Muscle layer of duodenum (tissue), 2 donors: ENCODE results near the gene KRTDAP.

ENCODE experiments used
- H3K27ac ChIP-seq: one replicate; pipeline ENCODE4 v1.7.0; 2013; ENCODE audit warnings: mild to moderate bottlenecking, low read length
- H3K27me3 ChIP-seq: one replicate; pipeline ENCODE4 v1.7.0; 2013; ENCODE audit warnings: low read depth, mild to moderate bottlenecking, control low read depth, low read length
- H3K36me3 ChIP-seq, 2 donors: one replicate each; pipeline ENCODE4 v1.7.0; 2013; ENCODE audit warnings: low read length in 2 of 2, control low read depth in 1 of 2, mild to moderate bottlenecking in 1 of 2; ENCODE audit not compliant: insufficient read depth in 2 of 2, control insufficient read depth in 1 of 2
- H3K4me1 ChIP-seq, 2 donors: one replicate each; pipeline ENCODE4 v1.7.0; 2013; ENCODE audit warnings: low read length in 2 of 2, mild to moderate bottlenecking in 2 of 2, control low read depth in 1 of 2, moderate library complexity in 1 of 2; ENCODE audit not compliant: insufficient read depth in 2 of 2, control insufficient read depth in 1 of 2
- H3K4me3 ChIP-seq, 2 donors: one replicate each; pipeline ENCODE4 v1.7.0; 2013; ENCODE audit warnings: low read length in 2 of 2, low read depth in 1 of 2, mild to moderate bottlenecking in 1 of 2
- H3K9me3 ChIP-seq, 2 donors: one replicate each; pipeline ENCODE4 v1.7.0; 2013; ENCODE audit warnings: low read length in 2 of 2, control low read depth in 1 of 2, mild to moderate bottlenecking in 1 of 2; ENCODE audit not compliant: control insufficient read depth in 1 of 2
- donor health status: healthy.

KRTDAP gene

DNA sequence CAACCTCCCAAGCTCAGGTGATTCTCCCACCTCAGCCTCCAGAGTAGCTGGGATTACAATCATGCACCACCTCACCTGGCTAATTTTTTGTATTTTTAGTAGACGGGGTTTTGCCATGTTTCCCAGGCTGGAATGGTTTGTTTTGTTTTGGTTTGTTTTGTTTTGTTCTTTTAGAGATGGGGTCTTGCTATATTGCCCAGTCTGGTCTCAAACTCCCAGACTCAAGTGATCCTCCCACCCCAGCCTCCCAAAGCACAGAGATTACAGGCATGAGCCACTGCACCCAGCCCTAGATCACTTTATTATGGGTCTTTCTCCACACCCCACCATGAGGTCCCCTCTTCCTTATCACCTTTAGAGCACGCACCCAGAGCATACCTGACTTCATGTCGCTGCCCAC, 8.0 kb upstream of the KRTDAP start:
- no peak overlapping the region for H3K27ac ChIP-seq
- H3K36me3 ChIP-seq = no peaks in the 10 kb centered on the region
- H3K27me3 ChIP-seq = no peaks in the 10 kb centered on the region
- H3K4me1 ChIP-seq = no peaks in the 10 kb centered on the region
- no peaks in the 10 kb centered on the region for H3K9me3 ChIP-seq
- H3K4me3 ChIP-seq = no peak overlapping the region

DNA sequence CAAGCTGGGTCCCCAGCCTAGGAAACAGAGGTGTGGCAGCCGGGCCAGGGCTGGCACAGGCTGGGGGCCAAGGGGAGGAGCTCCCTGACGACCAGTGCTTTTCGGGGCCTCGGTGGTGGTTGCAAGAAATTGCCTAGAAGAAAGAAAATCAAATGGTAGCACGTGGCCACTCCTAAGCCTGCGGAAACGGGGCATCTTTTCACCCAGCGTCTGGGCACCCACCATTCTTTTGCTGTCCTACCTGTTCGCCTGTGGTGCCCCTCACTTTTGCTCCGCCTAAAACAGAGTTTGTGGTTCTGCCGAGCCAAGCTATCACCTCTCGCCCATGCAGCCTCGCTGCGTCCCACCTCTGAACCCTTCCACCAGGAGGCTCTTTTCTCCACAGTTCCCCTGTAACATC, 7.1 kb upstream of the KRTDAP start:
- H3K9me3 ChIP-seq = no peaks in the 10 kb centered on the region
- H3K27ac ChIP-seq = no peak overlapping the region
- no peaks in the 10 kb centered on the region for H3K4me1 ChIP-seq
- no peak overlapping the region for H3K4me3 ChIP-seq
- no peaks in the 10 kb centered on the region for H3K27me3 ChIP-seq
- no peaks in the 10 kb centered on the region for H3K36me3 ChIP-seq

DNA sequence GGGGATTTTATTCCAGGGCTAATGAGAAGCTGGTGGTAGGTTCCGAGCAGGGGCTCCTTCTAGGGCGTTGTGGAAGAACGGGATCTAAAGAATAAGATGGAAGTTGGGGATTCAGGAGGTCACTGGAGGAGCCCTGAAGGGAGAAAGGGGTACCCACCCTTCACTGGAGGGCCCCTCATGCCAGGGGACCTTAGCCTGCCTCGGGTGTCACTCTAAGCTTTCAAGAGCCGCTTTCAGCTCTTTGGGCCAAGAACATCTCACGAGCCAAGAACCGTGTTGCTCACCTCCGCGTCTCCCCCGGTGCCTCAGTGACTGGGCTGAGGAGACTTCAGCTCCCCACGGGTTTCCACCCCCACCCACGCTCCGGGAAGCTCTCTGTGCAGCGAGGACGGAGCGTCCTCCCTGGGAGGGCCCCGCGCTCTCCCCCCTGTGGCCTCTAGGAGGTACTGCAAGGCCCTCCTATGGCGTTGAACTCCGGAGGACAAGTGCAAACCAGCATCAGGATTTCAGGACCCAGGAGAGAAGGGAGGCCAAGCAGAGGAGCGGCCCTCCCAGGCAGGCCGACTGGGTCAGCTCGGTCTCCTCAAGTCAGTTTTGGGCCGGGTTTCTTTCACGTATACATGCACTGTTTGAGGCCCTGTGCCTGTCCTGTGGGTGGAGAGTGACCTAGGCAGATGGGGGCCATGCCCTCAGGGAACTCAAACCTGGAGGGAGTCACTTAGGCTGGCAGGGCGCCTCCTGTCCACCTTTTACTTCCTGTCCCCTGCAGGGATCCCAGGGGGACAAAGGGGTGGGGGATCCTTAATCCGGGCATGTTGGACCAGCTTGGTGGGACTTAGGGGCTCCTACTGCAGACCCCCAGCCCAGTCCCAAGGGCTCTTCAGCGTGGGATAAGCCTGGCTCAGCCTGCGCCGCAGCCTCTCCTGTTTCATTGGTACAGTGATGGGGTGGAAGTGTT, 5.1 kb upstream of the KRTDAP start:
- Histone ChIP-seq H3K4me3 (no peak overlapping the region), H3K27me3 (no peaks in the 10 kb centered on the region), H3K4me1 (no peaks in the 10 kb centered on the region), H3K9me3 (no peaks in the 10 kb centered on the region), H3K36me3 (no peaks in the 10 kb centered on the region), H3K27ac (no peak overlapping the region)

DNA sequence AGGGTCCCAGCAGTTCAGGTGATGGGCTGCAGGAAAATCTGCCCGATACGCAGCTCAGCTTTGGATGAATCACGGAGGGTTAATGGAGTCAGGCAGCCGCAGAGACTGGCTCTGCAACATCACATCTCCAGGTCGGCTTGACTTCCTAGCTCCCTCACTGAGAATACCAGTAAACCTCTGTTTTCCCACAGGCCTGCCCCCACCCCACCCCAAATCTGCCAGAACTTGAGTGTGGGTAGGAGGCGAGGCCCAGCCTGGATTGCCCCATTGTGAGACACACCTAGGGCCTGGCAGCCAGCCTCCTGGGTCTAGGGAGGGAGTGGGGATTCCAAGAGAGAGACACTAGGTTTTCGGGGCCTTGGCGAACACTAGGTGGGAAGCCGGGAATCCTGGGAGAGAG, 3.7 kb upstream of the KRTDAP start:
- H3K4me1 ChIP-seq = no peaks in the 10 kb centered on the region
- no peaks in the 10 kb centered on the region for H3K9me3 ChIP-seq
- H3K27ac ChIP-seq = no peak overlapping the region
- no peaks in the 10 kb centered on the region for H3K36me3 ChIP-seq
- no peaks in the 10 kb centered on the region for H3K27me3 ChIP-seq
- H3K4me3 ChIP-seq = no peak overlapping the region

- no peak overlapping the region for H3K4me3 ChIP-seq
- H3K36me3 ChIP-seq = no peaks in the 10 kb centered on the region
- no peak overlapping the region for H3K27ac ChIP-seq
- H3K9me3 ChIP-seq = no peaks in the 10 kb centered on the region
- no peaks in the 10 kb centered on the region for H3K27me3 ChIP-seq
- no peaks in the 10 kb centered on the region for H3K4me1 ChIP-seq
Observed at GRCh38 chr19:35491836-35492360, 1.6 kb upstream of the KRTDAP start.

GRCh38 chr19:35488677-35489076, 1.6 kb downstream of the KRTDAP start:
- no peaks in the 10 kb centered on the region for H3K36me3 ChIP-seq
- no peak overlapping the region for H3K4me3 ChIP-seq
- H3K27ac ChIP-seq = no peak overlapping the region
- H3K4me1 ChIP-seq = no peaks in the 10 kb centered on the region
- H3K9me3 ChIP-seq = no peaks in the 10 kb centered on the region
- no peaks in the 10 kb centered on the region for H3K27me3 ChIP-seq

- Histone ChIP-seq H3K9me3 (no peaks in the 10 kb centered on the region), H3K4me1 (no peaks in the 10 kb centered on the region), H3K4me3 (no peak overlapping the region), H3K27me3 (no peaks in the 10 kb centered on the region), H3K27ac (no peak overlapping the region), H3K36me3 (no peaks in the 10 kb centered on the region)
Observed at GRCh38 chr19:35487656-35488182, 2.5 kb downstream of the KRTDAP start.

- H3K4me3 ChIP-seq = no peak overlapping the region
- H3K27ac ChIP-seq = no peak overlapping the region
- no peaks in the 10 kb centered on the region for H3K36me3 ChIP-seq
- no peaks in the 10 kb centered on the region for H3K4me1 ChIP-seq
- no peaks in the 10 kb centered on the region for H3K27me3 ChIP-seq
- no peaks in the 10 kb centered on the region for H3K9me3 ChIP-seq
Observed at GRCh38 chr19:35486268-35486708, 4.0 kb downstream of the KRTDAP start.

- Histone ChIP-seq H3K27ac (no peak overlapping the region), H3K4me1 (no peaks in the 10 kb centered on the region), H3K27me3 (no peaks in the 10 kb centered on the region), H3K36me3 (no peaks in the 10 kb centered on the region), H3K9me3 (no peaks in the 10 kb centered on the region), H3K4me3 (no peak overlapping the region)
Observed at GRCh38 chr19:35484252-35485036, 5.8 kb downstream of the KRTDAP start.

- Histone ChIP-seq H3K9me3 (no peaks in the 10 kb centered on the region), H3K4me1 (no peaks in the 10 kb centered on the region), H3K27ac (no peak overlapping the region), H3K27me3 (no peaks in the 10 kb centered on the region), H3K4me3 (no peak overlapping the region), H3K36me3 (no peaks in the 10 kb centered on the region)
Observed at GRCh38 chr19:35483089-35483488, 7.2 kb downstream of the KRTDAP start.
